HL-60 (cell line): ENCODE results near the gene RBM41.

Experiments used
- CTCF ChIP-seq: IDR thresholded peaks from one replicate; pipeline ENCODE4 v1.5.1; 2011; ENCODE audit warnings: low read length, control low read depth, inconsistent platforms; ENCODE audit not compliant: insufficient read depth
- GABPA ChIP-seq: IDR thresholded peaks from 2 replicates; pipeline ENCODE4 v1.6.1; 2012; ENCODE audit warnings: low read depth
- POLR2AphosphoS5 ChIP-seq: IDR thresholded peaks from 2 replicates; pipeline ENCODE4 v1.6.1; 2012; ENCODE audit warnings: low read depth
- REST ChIP-seq: IDR thresholded peaks from 2 replicates; pipeline ENCODE4 v1.6.1; 2012; ENCODE audit warnings: low read depth; ENCODE audit not compliant: insufficient replicate concordance
- SPI1 ChIP-seq: IDR thresholded peaks from 2 replicates; pipeline ENCODE4 v1.6.1; 2012; ENCODE audit warnings: low read depth, mild to moderate bottlenecking, borderline replicate concordance

- TF ChIP-seq CTCF (no peak), GABPA (no peak), REST (no peak), POLR2AphosphoS5 (no peak), SPI1 (no peak)
Observed at GRCh38 chrX:107123750-107124149, 5.1 kb upstream of the RBM41 start.
